ENCODE measurements around the gene SAMD8.
A peak's percentile ranks its signal among the peaks of the same experiment; 100 is the strongest.

DNA sequence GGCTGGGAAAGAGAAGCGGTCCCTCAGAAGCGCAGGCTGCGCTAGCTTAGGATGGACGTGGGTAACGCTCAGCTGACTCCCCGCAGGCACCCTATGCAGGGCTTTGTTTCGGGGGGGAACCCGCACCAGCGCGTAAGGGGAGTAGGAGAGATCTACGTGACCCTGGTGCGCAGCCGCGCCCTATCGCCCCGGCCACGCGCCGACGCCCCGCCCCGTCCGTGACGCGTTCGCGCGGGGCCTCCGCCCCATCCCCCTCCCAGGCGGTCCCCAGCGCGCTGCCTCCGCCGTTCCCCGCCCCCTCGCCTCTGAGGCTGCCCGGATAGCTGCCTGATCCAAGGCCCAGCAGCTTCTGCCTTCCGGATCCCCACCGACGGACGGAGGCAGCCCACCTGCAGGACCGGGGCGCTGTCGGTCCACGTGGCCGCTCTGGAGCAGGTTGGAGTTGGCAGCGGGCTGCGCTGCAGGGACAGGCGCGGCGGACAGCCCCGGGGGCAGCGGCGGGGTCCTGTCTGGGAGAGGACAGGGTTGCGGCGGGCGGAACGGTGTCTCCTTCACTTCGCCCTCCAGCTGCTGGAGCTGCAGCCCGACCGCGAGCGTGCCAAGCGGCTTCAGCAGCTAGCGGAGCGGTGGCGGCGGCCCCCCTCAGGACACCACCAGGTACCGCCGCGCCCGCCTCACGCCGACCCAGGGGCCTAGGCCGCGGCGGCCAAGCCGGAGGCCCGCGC is 99.0 kb downstream of the SAMD8 start, which contains the start of gene VDAC2:
- TF ChIP-seq, protein P1, sequence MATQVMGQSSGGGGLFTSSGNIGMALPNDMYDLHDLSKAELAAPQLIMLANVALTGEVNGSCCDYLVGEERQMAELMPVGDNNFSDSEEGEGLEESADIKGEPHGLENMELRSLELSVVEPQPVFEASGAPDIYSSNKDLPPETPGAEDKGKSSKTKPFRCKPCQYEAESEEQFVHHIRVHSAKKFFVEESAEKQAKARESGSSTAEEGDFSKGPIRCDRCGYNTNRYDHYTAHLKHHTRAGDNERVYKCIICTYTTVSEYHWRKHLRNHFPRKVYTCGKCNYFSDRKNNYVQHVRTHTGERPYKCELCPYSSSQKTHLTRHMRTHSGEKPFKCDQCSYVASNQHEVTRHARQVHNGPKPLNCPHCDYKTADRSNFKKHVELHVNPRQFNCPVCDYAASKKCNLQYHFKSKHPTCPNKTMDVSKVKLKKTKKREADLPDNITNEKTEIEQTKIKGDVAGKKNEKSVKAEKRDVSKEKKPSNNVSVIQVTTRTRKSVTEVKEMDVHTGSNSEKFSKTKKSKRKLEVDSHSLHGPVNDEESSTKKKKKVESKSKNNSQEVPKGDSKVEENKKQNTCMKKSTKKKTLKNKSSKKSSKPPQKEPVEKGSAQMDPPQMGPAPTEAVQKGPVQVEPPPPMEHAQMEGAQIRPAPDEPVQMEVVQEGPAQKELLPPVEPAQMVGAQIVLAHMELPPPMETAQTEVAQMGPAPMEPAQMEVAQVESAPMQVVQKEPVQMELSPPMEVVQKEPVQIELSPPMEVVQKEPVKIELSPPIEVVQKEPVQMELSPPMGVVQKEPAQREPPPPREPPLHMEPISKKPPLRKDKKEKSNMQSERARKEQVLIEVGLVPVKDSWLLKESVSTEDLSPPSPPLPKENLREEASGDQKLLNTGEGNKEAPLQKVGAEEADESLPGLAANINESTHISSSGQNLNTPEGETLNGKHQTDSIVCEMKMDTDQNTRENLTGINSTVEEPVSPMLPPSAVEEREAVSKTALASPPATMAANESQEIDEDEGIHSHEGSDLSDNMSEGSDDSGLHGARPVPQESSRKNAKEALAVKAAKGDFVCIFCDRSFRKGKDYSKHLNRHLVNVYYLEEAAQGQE (IDR thresholded peaks at IDR 0.05; ENCODE audit: low read depth, low read length): no peak
- no peak for TF ChIP-seq KDM1A (IDR thresholded peaks at IDR 0.05; ENCODE audit: borderline replicate concordance)
- TF ChIP-seq, protein P2, sequence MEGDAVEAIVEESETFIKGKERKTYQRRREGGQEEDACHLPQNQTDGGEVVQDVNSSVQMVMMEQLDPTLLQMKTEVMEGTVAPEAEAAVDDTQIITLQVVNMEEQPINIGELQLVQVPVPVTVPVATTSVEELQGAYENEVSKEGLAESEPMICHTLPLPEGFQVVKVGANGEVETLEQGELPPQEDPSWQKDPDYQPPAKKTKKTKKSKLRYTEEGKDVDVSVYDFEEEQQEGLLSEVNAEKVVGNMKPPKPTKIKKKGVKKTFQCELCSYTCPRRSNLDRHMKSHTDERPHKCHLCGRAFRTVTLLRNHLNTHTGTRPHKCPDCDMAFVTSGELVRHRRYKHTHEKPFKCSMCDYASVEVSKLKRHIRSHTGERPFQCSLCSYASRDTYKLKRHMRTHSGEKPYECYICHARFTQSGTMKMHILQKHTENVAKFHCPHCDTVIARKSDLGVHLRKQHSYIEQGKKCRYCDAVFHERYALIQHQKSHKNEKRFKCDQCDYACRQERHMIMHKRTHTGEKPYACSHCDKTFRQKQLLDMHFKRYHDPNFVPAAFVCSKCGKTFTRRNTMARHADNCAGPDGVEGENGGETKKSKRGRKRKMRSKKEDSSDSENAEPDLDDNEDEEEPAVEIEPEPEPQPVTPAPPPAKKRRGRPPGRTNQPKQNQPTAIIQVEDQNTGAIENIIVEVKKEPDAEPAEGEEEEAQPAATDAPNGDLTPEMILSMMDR (IDR thresholded peaks at IDR 0.05 in 2 of 3, conservative IDR thresholded peaks at IDR 0.05 in 1 of 3; ENCODE audit: control insufficient read depth in 2 of 3, extremely low read depth in 1 of 3, insufficient read depth in 1 of 3, low read depth in 3 of 3, low read length in 3 of 3): no peak
- TF ChIP-seq TAF1 (IDR thresholded peaks at IDR 0.05; ENCODE audit: borderline replicate concordance, low read depth, low read length): peak; percentile 78; the same call in 1 of the 2 replicates
- TF ChIP-seq SREBF2 (IDR thresholded peaks at IDR 0.05; ENCODE audit: low read length): no peak
- peak; percentile 23 to 31; a peak in 1 of 4 replicates for TF ChIP-seq EP300 (IDR thresholded peaks at IDR 0.05; ENCODE audit: borderline replicate concordance in 1 of 2, control insufficient read depth in 1 of 2, low read depth in 2 of 2, low read length in 2 of 2)
- TF ChIP-seq CHD4 (IDR thresholded peaks at IDR 0.05): no peak
- TF ChIP-seq, protein P3, sequence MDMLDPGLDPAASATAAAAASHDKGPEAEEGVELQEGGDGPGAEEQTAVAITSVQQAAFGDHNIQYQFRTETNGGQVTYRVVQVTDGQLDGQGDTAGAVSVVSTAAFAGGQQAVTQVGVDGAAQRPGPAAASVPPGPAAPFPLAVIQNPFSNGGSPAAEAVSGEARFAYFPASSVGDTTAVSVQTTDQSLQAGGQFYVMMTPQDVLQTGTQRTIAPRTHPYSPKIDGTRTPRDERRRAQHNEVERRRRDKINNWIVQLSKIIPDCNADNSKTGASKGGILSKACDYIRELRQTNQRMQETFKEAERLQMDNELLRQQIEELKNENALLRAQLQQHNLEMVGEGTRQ (IDR thresholded peaks at IDR 0.05; ENCODE audit: borderline replicate concordance, low read depth, low read length): no peak

Data from GM12878 (cell line).